Loucy (cell line): ENCODE results near the gene LPP.

ENCODE experiments used
- EZH2phosphoT487 ChIP-seq: fragments of 200-600 bp; IDR thresholded peaks from 2 replicates; pipeline ENCODE4 v1.6.1; 2018; ENCODE audit warnings: antibody characterized with exemption, mild to moderate bottlenecking, moderate library complexity, borderline replicate concordance
- TF ChIP-seq, protein P1 (sequence below): fragments of 200-600 bp; sonication (generic); conservative IDR thresholded peaks from 2 replicates; pipeline ENCODE4 v1.5.1; 2014; ENCODE audit warnings: mild to moderate bottlenecking, antibody characterized with exemption, low read length

GRCh38 chr3:188827103-188827502, 673.1 kb downstream of the LPP start:
- TF ChIP-seq, protein P1, sequence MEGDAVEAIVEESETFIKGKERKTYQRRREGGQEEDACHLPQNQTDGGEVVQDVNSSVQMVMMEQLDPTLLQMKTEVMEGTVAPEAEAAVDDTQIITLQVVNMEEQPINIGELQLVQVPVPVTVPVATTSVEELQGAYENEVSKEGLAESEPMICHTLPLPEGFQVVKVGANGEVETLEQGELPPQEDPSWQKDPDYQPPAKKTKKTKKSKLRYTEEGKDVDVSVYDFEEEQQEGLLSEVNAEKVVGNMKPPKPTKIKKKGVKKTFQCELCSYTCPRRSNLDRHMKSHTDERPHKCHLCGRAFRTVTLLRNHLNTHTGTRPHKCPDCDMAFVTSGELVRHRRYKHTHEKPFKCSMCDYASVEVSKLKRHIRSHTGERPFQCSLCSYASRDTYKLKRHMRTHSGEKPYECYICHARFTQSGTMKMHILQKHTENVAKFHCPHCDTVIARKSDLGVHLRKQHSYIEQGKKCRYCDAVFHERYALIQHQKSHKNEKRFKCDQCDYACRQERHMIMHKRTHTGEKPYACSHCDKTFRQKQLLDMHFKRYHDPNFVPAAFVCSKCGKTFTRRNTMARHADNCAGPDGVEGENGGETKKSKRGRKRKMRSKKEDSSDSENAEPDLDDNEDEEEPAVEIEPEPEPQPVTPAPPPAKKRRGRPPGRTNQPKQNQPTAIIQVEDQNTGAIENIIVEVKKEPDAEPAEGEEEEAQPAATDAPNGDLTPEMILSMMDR, result no peak
- no peak for TF ChIP-seq EZH2phosphoT487
